Measurements from ENCODE around the gene CARMIL1. TPM values are rescaled to one million over a fixed set of nuclear protein-coding genes. Genes with fewer than 3 reads are reported as not detected.

Gene CARMIL1
- total and polyA plus RNA-seq, 10 of the 15 experiments (the other 5 are each of a cell fraction or from before 2014, with no cell fraction given) = 6.4 to 18.1 (median 10.3) TPM

GRCh38 chr6:25576919-25577318 lies 297.7 kb downstream of the CARMIL1 start:
- Histone ChIP-seq H3K27ac (ENCODE audit: control insufficient read depth, insufficient read depth) (no peak overlapping the region), H3K4me1 (ENCODE audit: control insufficient read depth, insufficient read depth, low read length) (peaks cover 5% of the 10 kb centered on the region), H3K4me2 (ENCODE audit: control insufficient read depth, insufficient read depth) (no peak overlapping the region), H3K9me3 (replicated peaks; ENCODE audit: control insufficient read depth, insufficient read depth, low read length) (no peaks in the 10 kb centered on the region), H4K20me1 (ENCODE audit: control insufficient read depth, insufficient read depth) (no peaks in the 10 kb centered on the region), H3K79me2 (ENCODE audit: control insufficient read depth, insufficient read depth, low read length) (no peaks in the 10 kb centered on the region), H3K36me3 (ENCODE audit: control insufficient read depth in 2 of 2, insufficient read depth in 2 of 2, low read length in 1 of 2) (no peaks in the 10 kb centered on the region), H3K4me3 (no peak overlapping the region), H3K9ac (ENCODE audit: control insufficient read depth, insufficient read depth, low read length) (no peak overlapping the region), H2AFZ (ENCODE audit: control insufficient read depth, low read depth, low read length) (no peak overlapping the region), H3K27me3 (replicated peaks in 1 of 2; ENCODE audit: control insufficient read depth in 2 of 2, insufficient read depth in 2 of 2, low read length in 1 of 2) (no peaks in the 10 kb centered on the region)
- ChIA-PET SMC1A (ENCODE audit: uncharacterized antibody, unreplicated experiment) (interaction anchor here (0.6 to 2.6 kb wide), 2 partner anchors 12 to 313 kb away, joined by 3 to 6 read pairs; no protein-coding TSS in a partner anchor), RAD21 (ENCODE audit: unreplicated experiment) (no interaction called here), POLR2A (no interaction called here), CTCF (interaction anchor here (0.7 to 2.7 kb wide), 3 partner anchors 20 to 506 kb away, joined by 3 to 17 read pairs (median 3); no protein-coding TSS in a partner anchor)
- DNase-seq (ENCODE audit: low read depth, low spot score) (no peak), FAIRE-seq (no peak), ATAC-seq (no peak)
- no peak for TF ChIP-seq BCL11A (IDR thresholded peaks at IDR 0.05; ENCODE audit: low read depth, low read length)
- TF ChIP-seq ZBTB4 (CRISPR knock-in tag; IDR thresholded peaks at IDR 0.05) = no peak
- TF ChIP-seq IRF5 (IDR thresholded peaks at IDR 0.05; ENCODE audit: borderline replicate concordance) = no peak
- TF ChIP-seq CHD1 (IDR thresholded peaks at IDR 0.05; ENCODE audit: low read depth, low read length) = no peak
- TF ChIP-seq IKZF1 (conservative IDR thresholded peaks at IDR 0.05) = no peak
- no peak for TF ChIP-seq IRF3 (IDR thresholded peaks at IDR 0.05)
- in situ Hi-C loops (cut with MboI) (no loop called here), intact Hi-C loops (cut with micrococcal nuclease; ENCODE audit: unreplicated experiment) (no loop called here)
- WGBS (ENCODE audit: insufficient coverage, insufficient replicate concordance, low lambda C conversion rate, missing lambda C conversion rate) = 37% methylated on average over 2 of the region's 2 CpGs
- BruUV-seq (replicated peaks) = no TSS peak
